HepG2 (cell line): ENCODE results near the gene SLC29A3. TPM values are rescaled to one million over a fixed set of nuclear protein-coding genes. Genes with fewer than 3 reads are reported as not detected.

Source experiments
- ATAC-seq: fragments of 200-7000 bp; cut with Tn5 transposase; 3 replicates; pipeline ENCODE4 v1.9.1; 2020; ENCODE audit warnings: mild to moderate bottlenecking, moderate library complexity
- BruUV-seq: library from RNA; stranded (reverse); fragments of 400-500 nt; replicated peaks from 2 replicates; lab custom pipeline; 2021; lab: Mats Ljungman, UMichigan
- CTCF ChIA-PET: fragments of 300-600 bp; formaldehyde crosslinking; extraction: SDS; loops from one replicate; lab custom pipeline; 2021; ENCODE audit warnings: low total read pairs, inconsistent platforms, low intra/inter-chr PET ratio; lab: Yijun Ruan, JAX
- POLR2A ChIA-PET: fragments of 350-600 bp; sonication (Branson Sonifier 250); formaldehyde crosslinking; loops from one replicate; lab custom pipeline; 2020; ENCODE audit warnings: antibody characterized with exemption, inconsistent platforms; lab: Yijun Ruan, JAX
- DNase-seq: peaks from one replicate; pipeline ENCODE4 v3.0.0-alpha.2; 2015; ENCODE audit warnings: low spot score
- FAIRE-seq: peaks from 3 replicates; lab custom pipeline; 2011; peaks lifted over from hg19 to GRCh38; lab: Jason Lieb, UNC
- H2AFZ ChIP-seq: one replicate; pipeline ENCODE4 v1.6.1; 2011; ENCODE audit warnings: low read length, inconsistent platforms
- H3K27ac ChIP-seq: fragments of 300-600 bp; 3 replicates; pipeline ENCODE4 v1.8.0; 2011; ENCODE audit warnings: mixed run types, mild to moderate bottlenecking, mixed read lengths, low read length, inconsistent platforms; ENCODE audit not compliant: insufficient read depth; ENCODE audit errors: extremely low read length
- H3K27me3 ChIP-seq, 2 experiments: fragments of 200-600 bp in 1 of 2; 2 replicates in 1 of 2; 3 replicates in 1 of 2; pipeline versions ENCODE4 v1.6.0 to v1.8.0; 2011; ENCODE audit warnings: low read length in 2 of 2, mild to moderate bottlenecking in 2 of 2, moderate library complexity in 2 of 2, inconsistent platforms in 1 of 2; ENCODE audit not compliant: insufficient read depth in 2 of 2, control insufficient read depth in 1 of 2
- H3K36me3 ChIP-seq, 2 experiments: fragments of 200-600 bp in 1 of 2; replicated peaks in 1 of 2; 2 replicates in 1 of 2; 3 replicates in 1 of 2; pipeline versions ENCODE4 v1.5.1 to v1.8.0; 2011; ENCODE audit warnings: low read length in 2 of 2, inconsistent platforms in 1 of 2; ENCODE audit not compliant: insufficient read depth in 2 of 2, control insufficient read depth in 1 of 2
- H3K4me1 ChIP-seq: 2 replicates; pipeline ENCODE4 v1.5.1; 2012; ENCODE audit warnings: low read length, inconsistent platforms; ENCODE audit not compliant: insufficient read depth
- H3K4me2 ChIP-seq: 2 replicates; pipeline ENCODE4 v1.6.0; 2011; ENCODE audit warnings: low read depth, low read length, inconsistent platforms
- H3K4me3 ChIP-seq, 3 experiments: fragments of 200-600 bp in 1 of 3; sonication (generic), shearing (Covaris generic) in 1 of 3; replicated peaks in 1 of 3; 2 replicates each; pipeline ENCODE4 v1.5.1; 2011 to 2016; ENCODE audit warnings: low read length in 3 of 3, inconsistent platforms in 2 of 3, low read depth in 2 of 3, mild to moderate bottlenecking in 2 of 3, control low read depth in 1 of 3, mixed read lengths in 1 of 3; ENCODE audit not compliant: insufficient read depth in 1 of 3
- H3K79me2 ChIP-seq: one replicate; pipeline ENCODE4 v1.6.1; 2011; ENCODE audit warnings: low read length, inconsistent platforms; ENCODE audit not compliant: insufficient read depth
- H3K9ac ChIP-seq: 2 replicates; pipeline ENCODE4 v1.6.0; 2011; ENCODE audit warnings: mild to moderate bottlenecking, low read depth, low read length, inconsistent platforms; ENCODE audit not compliant: insufficient read depth
- H3K9me3 ChIP-seq: 2 replicates; pipeline ENCODE4 v1.5.1; 2012; ENCODE audit warnings: mild to moderate bottlenecking, low read length
- H4K20me1 ChIP-seq: 2 replicates; pipeline ENCODE4 v1.6.0; 2011; ENCODE audit warnings: inconsistent platforms, mild to moderate bottlenecking, low read length, moderate library complexity; ENCODE audit not compliant: insufficient read depth
- CREB1 ChIP-seq, 2 experiments: fragments of 450-650 bp in 1 of 2; IDR thresholded peaks; 2 replicates each; pipeline ENCODE4 v1.6.1; 2016 to 2017; ENCODE audit warnings: control low read depth in 1 of 2, mild to moderate bottlenecking in 1 of 2, missing compliant biosample characterization in 1 of 2, missing genetic modification characterization in 1 of 2
- MXI1 ChIP-seq: IDR thresholded peaks from 3 replicates; pipeline ENCODE4 v1.6.1; 2012; ENCODE audit warnings: low read depth, low read length, inconsistent platforms, borderline replicate concordance
- NFATC3 ChIP-seq: sonication (generic); formaldehyde crosslinking; IDR thresholded peaks from 2 replicates; pipeline ENCODE4 v1.5.1; 2020; ENCODE audit warnings: mild to moderate bottlenecking, missing genetic modification reagents
- ZNF30 ChIP-seq: sonication (generic); formaldehyde crosslinking; IDR thresholded peaks from 2 replicates; pipeline ENCODE4 v1.5.0; 2020; ENCODE audit warnings: mild to moderate bottlenecking, missing genetic modification reagents
- ZNF629 ChIP-seq: sonication (generic); formaldehyde crosslinking; conservative IDR thresholded peaks from 2 replicates; pipeline ENCODE4 v1.5.0; 2020; ENCODE audit warnings: missing genetic modification reagents
- ZNF674 ChIP-seq: sonication (generic); formaldehyde crosslinking; IDR thresholded peaks from 2 replicates; pipeline ENCODE4 v1.5.0; 2020; ENCODE audit warnings: low read depth, mild to moderate bottlenecking, missing genetic modification reagents
- WGBS: methylation state at CpG from one replicate; pipeline ENCODE4 v1.1.6; 2017; ENCODE audit warnings: low lambda C conversion rate; 5-methylcytosine and 5-hydroxymethylcytosine counted together
- in situ Hi-C: cut with HindIII; loops from 2 replicates; pipeline ENCODE4 v1.10.0; 2017; ENCODE audit warnings: low pct_unique_long_range_greater_than_20kb; ENCODE audit not compliant: extremely low pct_ligation_motif_present
- intact Hi-C: fragments of 100-400 bp; cut with micrococcal nuclease; formaldehyde crosslinking; loops from one replicate; pipeline ENCODE4 v1.10.0; 2022; ENCODE audit not compliant: unreplicated experiment
- polyA plus RNA-seq, 8 experiments: library from polyadenylated mRNA; depleted of rRNA in 3 of 8; stranded (reverse) in 7 of 8; unstranded in 1 of 8; fragments of >200 nt; fragmentation: Illumina TruSeq in 4 of 8; extraction: Trizol in 4 of 8; gene quantifications; 2 replicates each; pipeline versions ENCODE4 v1.2.1 to v1.2.3, GENCODE V29; 2011 to 2016; ENCODE audit warnings: low read depth in 4 of 8, missing spikeins in 1 of 8, mixed read lengths in 1 of 8; ENCODE audit not compliant: insufficient read depth in 1 of 8
- total RNA-seq, 5 experiments: library from RNA; depleted of rRNA; stranded (reverse); fragments of >200 nt; fragmentation: Illumina TruSeq; extraction: Trizol; gene quantifications; 2 replicates each; pipeline ENCODE4 v1.2.3, GENCODE V29; 2016; ENCODE audit warnings: low read depth in 1 of 5
- TF ChIP-seq, protein P1 (sequence below): sonication (generic); formaldehyde crosslinking; IDR thresholded peaks from 2 replicates; pipeline ENCODE4 v1.5.0; 2020; ENCODE audit warnings: missing genetic modification reagents, mild to moderate bottlenecking, borderline replicate concordance

Gene SLC29A3
- total and polyA plus RNA-seq, 2 of the 13 experiments (the other 11 are each of a cell fraction or from before 2014, with no cell fraction given) = 8.6 to 11.8 TPM

DNA sequence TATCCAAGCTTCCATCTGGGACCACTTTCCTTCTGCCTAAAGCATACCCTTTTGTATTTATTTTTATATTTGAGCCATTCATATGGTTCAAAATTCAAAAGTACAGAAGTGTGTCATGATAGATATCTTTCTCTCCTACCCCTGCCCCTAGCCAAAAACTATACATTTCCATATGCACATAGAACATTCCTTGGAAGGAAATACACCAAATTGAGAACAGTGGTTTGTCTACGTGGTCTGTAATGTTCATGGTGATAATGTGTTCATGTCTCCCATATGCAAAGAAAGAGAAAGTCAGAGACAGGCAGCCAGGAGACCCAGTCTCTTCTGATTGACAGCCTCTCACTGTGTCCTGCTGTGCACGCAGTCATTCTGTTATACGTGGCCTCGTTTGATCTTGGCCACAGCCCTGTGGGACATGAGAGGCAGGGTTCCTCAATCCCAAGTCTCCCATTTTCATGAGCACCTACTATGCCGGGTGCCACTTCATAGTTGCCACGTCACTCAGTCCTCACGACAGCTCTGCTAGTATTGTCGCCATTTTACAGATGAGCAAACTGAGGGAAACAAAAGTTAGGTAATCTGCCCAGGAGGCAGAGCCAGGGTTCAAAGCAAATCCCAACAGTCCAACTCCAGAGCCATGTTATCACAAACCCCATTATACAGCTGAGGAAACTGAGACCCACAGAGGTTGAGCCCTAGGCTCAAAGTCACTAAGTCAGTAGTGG, 69.7 kb downstream of the SLC29A3 start:
- Histone ChIP-seq H3K9me3 (no peaks in the 10 kb centered on the region), H3K9ac (no peak overlapping the region), H3K4me2 (no peak overlapping the region), H2AFZ (no peak overlapping the region), H3K79me2 (no peaks in the 10 kb centered on the region), H3K36me3 (no peaks in the 10 kb centered on the region), H3K27ac (no peak overlapping the region), H4K20me1 (no peaks in the 10 kb centered on the region), H3K4me3 (no peak overlapping the region), H3K4me1 (peaks cover 23% of the 10 kb centered on the region), H3K27me3 (peaks cover 0 to 10% of the 10 kb centered on the region in 2 experiments; a peak in 4 of 5 replicates)
- no peak for DNase-seq
- no peak for FAIRE-seq
- TF ChIP-seq ZNF674 (CRISPR knock-in tag) (no peak), CREB1 (IDR thresholded peaks at IDR 0.05) (0 out of 2 replicates have a peak, but pooled peaks have one; percentile 24), CREB1 (CRISPR knock-in tag; IDR thresholded peaks at IDR 0.05) (no peak), MXI1 (no peak), ZNF629 (peak; percentile 55), ZNF30 (CRISPR knock-in tag) (no peak), NFATC3 (CRISPR knock-in tag) (no peak)
- TF ChIP-seq, protein P1, sequence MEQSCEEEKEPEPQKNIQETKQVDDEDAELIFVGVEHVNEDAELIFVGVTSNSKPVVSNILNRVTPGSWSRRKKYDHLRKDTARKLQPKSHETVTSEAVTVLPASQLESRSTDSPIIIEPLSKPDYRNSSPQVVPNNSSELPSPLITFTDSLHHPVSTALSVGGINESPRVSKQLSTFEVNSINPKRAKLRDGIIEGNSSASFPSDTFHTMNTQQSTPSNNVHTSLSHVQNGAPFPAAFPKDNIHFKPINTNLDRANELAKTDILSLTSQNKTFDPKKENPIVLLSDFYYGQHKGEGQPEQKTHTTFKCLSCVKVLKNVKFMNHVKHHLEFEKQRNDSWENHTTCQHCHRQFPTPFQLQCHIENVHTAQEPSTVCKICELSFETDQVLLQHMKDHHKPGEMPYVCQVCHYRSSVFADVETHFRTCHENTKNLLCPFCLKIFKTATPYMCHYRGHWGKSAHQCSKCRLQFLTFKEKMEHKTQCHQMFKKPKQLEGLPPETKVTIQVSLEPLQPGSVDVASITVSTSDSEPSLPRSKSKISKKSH = no peak
- POLR2A ChIA-PET = no interaction called here
- 60% methylated on average over 8 of the region's 8 CpGs for WGBS
- in situ Hi-C loops = loop anchor here (10.0 kb wide), 1 partner anchor 176 kb away; no protein-coding TSS in a partner anchor
- intact Hi-C loops = no loop called here
- ATAC-seq = no peak
- BruUV-seq = no TSS peak
- CTCF ChIA-PET = no interaction called here
